CD4-positive, alpha-beta T cell treated with Interferon alpha-2 for 1 hour (primary cell): ENCODE data around the gene CNR2.

Experiments
- DNase-seq, 2 donors: peaks; one replicate each; pipeline ENCODE4 v3.0.0-alpha.2; 2020 to 2022

Gene CNR2

DNA sequence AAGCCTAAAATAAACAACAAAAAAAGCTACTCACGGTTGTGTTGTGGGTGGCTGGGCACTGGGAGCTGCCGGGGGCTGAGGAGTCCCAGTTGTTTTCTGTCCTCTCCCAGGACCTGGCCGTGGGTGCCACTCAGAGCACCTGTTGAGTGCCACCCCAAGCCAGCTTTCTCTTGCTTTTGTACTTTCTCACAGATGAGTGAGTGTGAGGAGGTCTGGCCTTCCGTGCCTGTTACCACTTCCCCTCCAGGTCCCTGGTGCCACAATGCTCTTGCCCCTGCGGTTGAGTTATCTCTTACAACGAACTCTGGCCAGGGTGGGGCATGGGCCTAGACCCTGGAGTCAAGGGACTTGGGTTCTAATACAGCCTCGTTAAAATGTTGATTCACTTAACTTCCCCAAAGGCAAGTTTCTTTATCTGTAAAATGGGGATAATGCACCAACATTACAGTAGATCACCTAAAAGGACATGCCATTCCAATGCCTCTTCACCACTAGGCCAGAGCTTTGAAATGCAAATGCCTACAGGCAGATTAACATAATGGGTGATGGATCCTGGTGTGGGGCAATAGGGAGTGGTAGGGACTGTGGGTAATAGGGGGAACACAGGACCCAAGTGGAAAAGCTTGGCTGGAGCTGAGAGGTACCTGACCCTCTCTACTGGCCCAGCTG is at the start of gene CNR2:
CNR2 (minus strand) TSS at position 151 of the 669 bp plus-strand sequence. CDS start 37,745 bp downstream, outside the sequence.
- DNase-seq, result peak; percentile 41 to 68

- DNase-seq, result peak in 1 of 2 donors; percentile 40
Observed at GRCh38 chr1:23960291-23961020, 47.3 kb upstream of the CNR2 start.

DNA sequence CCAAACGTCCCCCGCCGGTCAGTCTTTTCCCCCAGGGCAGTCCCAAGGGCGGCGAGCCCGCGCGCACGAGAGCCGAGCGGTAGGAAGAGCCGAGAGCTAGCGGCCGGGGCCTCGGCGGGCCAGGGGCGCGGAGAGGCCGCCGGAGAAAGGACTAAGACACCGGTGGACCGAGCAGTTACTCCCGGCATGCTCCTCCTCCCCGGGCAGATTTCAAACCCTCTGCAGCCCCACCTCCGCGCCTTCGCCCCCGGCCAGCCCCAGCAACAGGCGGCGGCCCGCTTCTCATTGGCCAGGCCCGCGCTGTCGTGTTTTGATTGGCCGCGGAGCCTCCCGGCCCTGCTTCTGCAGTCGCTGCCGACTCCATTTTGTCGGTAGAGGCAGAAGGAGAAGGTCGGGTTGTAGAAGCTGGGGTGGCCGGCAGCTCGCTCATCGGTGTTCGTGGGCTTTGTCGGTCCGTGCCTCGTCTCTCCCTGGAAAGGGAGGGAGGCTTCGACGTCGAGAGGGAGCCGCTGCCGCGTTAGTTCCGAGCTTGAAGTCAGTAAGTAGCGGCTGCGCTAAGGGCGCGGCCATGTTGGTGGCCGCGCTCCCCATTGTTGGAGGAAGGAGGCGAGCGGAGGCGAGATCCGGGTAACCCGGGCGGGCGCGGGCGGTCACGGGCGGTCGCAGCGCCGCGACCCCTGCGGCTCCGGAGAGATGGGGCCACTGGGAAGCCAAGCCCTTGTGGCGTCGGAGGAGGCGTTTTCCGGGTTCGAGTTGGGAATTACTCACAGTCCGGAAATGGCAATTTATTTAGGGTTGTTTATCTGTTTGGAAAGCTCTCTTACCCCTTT is 46.5 kb upstream of the CNR2 start, which contains the start of gene PNRC2:
PNRC2 (plus strand) TSS at position 368 of the 830 bp plus-strand sequence. CDS start 1,630 bp downstream, outside the sequence.
- peak; percentile 95 to 96 for DNase-seq

DNA sequence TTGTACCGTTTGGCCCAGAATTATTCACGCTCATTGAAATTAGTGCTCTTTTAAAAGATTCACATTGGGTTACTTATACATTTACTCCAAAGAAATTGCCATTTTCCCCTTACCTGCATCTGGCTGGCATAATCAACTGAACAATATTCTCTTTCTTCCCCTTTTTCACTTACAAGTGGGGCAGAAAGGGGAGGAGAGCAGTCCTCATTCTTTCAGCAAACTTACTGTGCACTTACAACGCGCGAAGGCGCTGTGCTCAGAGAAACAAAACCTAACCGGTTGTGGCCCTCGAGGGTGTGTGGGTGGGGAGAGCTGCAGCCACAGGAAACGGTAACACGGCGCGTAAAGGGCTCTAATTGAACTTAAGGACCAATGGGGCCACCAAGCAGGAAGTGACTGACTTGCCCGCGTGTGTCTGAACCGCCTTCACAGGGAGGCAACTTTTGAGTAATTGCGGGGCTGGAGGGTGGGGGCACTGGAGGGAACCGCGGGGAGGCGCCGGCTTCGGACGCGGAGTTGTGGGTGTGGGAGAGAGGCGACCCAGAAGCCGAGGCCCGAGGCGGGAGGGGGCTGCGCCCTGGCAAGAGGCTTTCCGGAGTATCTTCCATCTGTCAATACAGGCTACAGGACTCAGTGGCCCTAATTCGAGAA is 45.8 kb upstream of the CNR2 start:
- DNase-seq, result peak; percentile 96

DNA sequence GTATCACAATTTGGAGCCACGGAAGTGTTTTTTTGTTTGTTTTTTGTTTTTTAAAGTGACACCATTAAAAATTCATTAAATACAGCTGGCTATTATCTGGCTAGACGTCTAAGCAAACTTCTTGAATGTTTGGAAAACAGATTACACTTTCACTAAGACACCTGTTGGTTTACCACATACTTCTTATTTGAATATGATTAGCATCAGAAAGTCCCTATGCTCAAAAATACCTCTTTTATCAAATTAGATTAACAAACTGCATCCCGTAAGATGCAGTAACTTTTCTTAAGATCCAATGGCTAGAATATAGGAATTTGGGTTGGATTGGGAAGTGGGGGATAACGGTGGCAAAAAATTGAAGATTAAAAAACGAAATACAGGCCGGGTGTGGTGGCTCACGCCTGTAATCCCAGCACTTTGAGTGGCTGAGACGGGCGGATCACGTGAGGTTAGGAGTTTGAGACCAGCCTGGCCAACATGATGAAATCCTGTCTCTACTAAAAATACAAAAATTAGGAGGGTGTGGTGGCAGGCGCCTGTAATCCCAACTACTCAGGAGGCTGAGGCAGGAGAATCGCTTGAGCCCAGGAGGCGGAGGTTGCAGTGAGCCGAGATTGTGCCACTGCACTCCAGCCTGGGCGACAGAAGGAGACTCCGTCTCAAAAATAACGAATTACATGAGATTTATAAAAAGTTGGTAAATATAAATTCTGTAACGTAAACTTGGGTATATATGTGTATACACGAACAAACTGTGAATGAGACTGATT is 45.1 kb upstream of the CNR2 start:
- peak; percentile 18 to 33 for DNase-seq

DNA sequence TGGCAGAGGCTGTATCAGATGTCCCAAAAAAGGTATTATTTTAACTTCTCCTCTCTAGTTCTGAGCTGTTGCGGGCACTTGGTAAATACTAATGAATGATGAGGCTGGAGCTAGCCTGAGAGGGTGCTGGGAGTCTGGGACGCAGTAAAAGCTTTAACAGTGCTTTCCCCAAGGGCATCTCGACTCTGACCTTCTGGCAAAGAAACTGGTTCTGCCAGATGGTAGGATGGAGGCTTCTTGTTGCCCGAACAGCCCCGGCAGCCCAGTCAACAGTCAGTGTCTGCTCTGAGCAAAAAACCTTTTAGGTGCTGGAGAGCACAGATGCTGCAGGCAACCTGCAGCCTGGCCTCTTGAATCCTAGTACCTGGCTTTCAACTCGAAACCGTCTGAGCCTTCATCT is 43.9 kb upstream of the CNR2 start:
- no peak for DNase-seq

DNA sequence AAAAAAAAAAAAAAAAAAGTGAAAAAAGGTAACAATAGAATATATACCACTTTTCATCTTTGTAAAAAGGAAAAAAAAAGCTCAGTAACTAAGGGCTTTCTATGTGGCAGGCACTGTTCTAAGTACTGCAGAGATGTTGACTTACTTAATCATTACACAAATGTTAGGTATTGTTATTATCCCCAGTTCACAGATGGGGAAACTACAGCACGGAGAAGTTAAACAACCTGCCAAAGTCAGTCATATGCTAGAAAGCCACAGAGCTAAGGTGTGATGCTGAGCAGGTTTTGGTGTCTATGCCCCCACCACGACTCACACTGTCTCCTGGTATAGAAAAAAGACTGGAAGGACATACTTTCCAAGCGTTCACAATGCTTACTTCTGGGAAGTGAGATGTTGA is 39.9 kb upstream of the CNR2 start:
- no peak for DNase-seq

GRCh38 chr1:23947366-23947765 is 34.2 kb upstream of the CNR2 start:
- DNase-seq, result no peak

DNA sequence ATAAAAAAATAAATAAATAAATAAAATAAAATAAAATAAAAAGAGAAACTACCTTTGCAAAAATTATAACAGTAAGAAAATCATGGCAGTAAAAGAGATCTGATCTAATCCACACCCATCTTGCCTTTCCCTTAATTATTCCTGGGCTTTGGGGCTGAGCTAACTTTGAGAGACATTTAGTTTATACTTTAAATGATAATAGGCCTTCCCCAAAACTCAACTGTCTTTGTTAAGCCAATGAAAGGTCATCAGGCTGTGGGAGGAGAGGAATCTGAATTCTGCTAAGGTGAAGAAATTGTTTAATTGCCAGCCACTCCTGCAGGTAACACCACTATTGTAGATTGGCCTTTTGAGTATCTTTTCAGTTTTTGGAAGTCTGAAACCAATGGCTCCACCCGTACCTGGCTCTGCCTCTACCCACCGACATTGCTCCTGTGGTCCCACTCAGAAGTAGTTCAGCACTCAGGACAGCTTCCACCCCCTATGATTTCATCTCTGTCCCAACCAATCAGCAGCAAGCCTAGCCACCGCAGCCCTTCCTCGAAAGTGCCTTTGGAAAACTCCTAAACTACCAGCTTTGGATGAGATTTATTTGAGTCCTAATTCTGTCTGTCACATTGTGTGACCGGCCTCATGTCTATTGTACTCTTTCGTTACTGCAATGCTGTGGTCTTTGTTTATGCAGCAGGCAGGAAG is 23.5 kb upstream of the CNR2 start:
- no peak for DNase-seq

DNA sequence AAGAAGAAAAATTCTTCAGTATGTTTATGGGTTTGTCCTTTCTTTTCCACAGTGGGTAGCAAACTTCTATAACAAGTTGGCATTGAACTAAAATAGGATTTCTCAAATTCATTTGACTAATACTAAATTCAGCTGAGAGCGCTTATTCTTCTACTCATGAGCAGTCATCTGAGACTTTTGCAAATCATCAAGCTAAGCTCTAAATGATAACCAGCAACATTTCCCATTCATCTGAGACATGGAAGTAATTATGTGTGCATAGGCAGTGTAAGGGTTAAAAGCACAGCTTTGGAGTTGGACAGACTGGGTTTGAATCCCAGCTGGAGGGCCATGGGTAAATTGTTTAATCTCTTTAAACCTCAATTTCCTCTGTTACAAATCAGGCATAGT is 18.3 kb upstream of the CNR2 start:
- no peak for DNase-seq

GRCh38 chr1:23930861-23931490 is 17.8 kb upstream of the CNR2 start:
- DNase-seq, result no peak

DNA sequence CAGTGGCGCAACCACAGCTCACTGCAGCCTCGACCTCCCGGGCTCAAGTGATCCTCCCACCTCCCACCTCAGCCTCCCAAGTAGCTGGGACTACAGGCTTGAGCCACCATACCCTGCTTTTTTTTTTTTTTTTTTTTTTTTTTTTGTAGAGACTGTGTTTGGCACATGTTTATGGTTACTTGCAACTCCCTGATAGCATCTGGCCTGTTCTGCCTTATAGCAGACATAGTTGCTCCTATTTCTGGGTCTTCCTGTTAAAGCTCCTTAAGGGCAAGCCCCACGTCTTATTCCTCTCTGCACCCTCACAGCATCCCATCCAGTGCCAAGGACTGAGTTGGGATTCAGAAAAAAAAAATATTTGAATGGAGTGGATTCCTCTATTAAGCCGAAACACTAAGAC is 17.1 kb upstream of the CNR2 start:
- DNase-seq, result no peak

- no peak for DNase-seq
Observed at GRCh38 chr1:23928789-23929188, 15.6 kb upstream of the CNR2 start.

GRCh38 chr1:23927097-23927496 is 13.9 kb upstream of the CNR2 start:
- no peak for DNase-seq

- no peak for DNase-seq
Observed at GRCh38 chr1:23925279-23925678, 12.1 kb upstream of the CNR2 start.

- DNase-seq, result no peak
Observed at GRCh38 chr1:23924601-23925000, 11.4 kb upstream of the CNR2 start.

DNA sequence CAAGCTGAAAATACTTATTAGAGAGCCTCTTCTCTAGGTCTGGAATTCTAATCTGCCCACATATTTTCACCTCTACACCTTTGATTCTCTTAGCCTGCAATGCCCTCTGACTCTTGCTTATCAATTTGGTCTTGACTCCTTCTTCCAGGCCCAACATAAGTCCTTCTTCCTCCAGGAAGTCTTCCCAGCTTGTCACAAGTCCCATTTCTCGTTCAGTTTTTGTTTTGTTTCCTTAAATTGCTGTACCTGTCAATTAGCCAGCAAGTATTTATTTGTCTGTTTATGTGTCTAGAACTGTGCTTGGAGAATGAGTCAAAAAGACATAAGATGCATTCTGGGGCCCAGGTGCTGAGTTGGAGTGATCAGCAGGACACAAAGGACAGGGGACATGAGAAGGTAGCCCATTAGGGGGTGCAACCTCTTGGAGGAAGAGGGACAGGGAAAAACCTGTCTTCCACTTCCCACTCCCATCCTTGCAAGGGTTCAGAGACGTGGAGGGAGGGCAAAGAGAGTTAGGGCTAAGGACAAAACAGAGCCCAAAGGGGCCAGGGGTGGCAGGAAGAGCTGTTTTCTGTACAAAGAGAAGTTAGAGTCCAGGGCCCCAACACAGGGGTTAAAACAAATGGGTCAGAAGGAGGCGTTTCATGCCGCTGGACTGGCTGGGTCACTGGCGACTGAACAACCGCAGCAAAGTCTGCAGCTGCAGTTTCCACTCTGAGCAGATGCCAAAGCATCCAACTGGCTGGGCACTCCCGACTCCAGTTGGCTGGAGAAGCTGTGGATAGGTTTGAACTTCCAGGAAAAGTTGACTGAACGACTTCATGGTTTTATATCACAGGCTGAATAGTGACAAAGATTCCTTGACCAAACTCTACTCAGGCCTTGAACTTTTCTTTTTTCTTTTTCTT is 10.7 kb upstream of the CNR2 start:
- DNase-seq, result no peak

DNA sequence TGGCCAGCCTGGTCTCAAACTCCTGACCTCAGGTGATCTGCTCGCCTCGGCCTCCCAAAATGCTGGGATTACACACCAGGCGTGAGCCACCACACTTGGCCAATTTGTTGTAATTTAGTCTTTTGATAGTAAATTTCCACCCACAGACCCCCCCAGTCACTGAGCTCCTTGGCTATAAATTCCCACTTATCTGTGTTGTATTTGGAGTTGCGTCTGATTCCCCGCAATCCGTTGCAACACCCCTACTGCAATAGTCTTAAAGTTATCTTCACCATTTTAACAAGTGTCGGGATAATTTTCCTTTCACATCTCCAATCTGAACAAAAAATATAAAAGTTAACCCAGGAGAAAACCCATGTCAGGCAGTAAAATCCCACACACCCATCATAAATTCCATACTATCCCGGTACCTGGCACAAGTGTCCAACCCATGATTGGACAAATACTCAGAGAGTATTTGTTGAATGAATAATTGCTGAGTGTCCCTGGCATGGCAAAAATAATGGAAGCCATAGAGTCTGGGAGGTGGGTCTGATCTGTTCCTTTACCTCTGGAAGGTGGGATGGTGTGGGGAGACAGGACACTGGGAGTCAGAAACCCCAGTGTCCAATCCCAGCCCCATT is 9.3 kb upstream of the CNR2 start:
- no peak for DNase-seq
